GM21717 (cell line): ENCODE measurements around the gene KAT2A.

Source experiments
- ATAC-seq: cut with Tn5 transposase; IDR thresholded peaks from one replicate; pipeline ENCODE4 v1.9.1; 2021; ENCODE audit warnings: mild to moderate bottlenecking, moderate library complexity; ENCODE audit not compliant: unreplicated experiment

Gene KAT2A

GRCh38 chr17:42065201-42065600, 56.0 kb downstream of the KAT2A start:
- ATAC-seq: no peak
